HL-60 (cell line): Measurements from ENCODE around the gene IL1RAPL2.

Source experiments
- DNase-seq, 2 experiments: peaks; one replicate each; pipeline ENCODE4 v3.0.0-alpha.2; 2010 to 2020; ENCODE audit warnings: low read depth in 1 of 2, low spot score in 1 of 2
- H3K27ac ChIP-seq: fragments of 250-450 bp; sonication (Bioruptor Pico); replicated peaks from 2 replicates; pipeline ENCODE4 v1.5.1; 2020; ENCODE audit warnings: mild to moderate bottlenecking, moderate library complexity
- H3K27me3 ChIP-seq: fragments of 250-450 bp; sonication (Bioruptor Pico); 2 replicates; pipeline ENCODE4 v1.5.1; 2021; ENCODE audit warnings: mild to moderate bottlenecking, moderate library complexity; ENCODE audit not compliant: insufficient read depth, poor library complexity, severe bottlenecking
- H3K4me3 ChIP-seq: replicated peaks from 2 replicates; pipeline ENCODE4 v1.5.1; 2011; ENCODE audit warnings: mild to moderate bottlenecking, control low read depth, low read length; ENCODE audit not compliant: insufficient read depth
- GABPA ChIP-seq: IDR thresholded peaks from 2 replicates; pipeline ENCODE4 v1.6.1; 2012; ENCODE audit warnings: low read depth
- POLR2AphosphoS5 ChIP-seq: IDR thresholded peaks from 2 replicates; pipeline ENCODE4 v1.6.1; 2012; ENCODE audit warnings: low read depth
- SPI1 ChIP-seq: IDR thresholded peaks from 2 replicates; pipeline ENCODE4 v1.6.1; 2012; ENCODE audit warnings: low read depth, mild to moderate bottlenecking, borderline replicate concordance
- TF ChIP-seq, protein P1 (sequence below): IDR thresholded peaks from one replicate; pipeline ENCODE4 v1.5.1; 2011; ENCODE audit warnings: low read length, control low read depth, inconsistent platforms; ENCODE audit not compliant: insufficient read depth
- TF ChIP-seq, protein P2 (sequence below): IDR thresholded peaks from 2 replicates; pipeline ENCODE4 v1.6.1; 2012; ENCODE audit warnings: low read depth; ENCODE audit not compliant: insufficient replicate concordance

The IL1RAPL2 gene

DNA sequence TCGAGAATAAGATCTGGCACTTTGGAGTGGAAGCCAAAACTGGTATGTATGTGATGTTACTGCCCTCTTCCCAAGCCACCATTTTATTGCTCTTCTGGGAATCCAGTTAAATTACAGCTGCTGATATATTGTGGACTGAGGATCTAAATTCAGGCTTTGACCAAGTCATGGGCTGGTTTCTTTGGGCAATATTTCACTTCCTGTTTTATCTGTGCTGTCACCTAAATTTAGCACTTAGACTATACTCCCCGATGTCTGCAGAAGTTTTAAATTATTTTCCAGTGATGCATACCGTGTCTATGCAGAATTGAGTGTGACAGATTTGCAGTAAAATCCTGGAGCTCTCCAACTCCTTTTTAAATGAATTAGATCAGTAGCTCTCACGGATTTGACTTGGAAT lies 554.5 kb downstream of the IL1RAPL2 start:
- H3K27me3 ChIP-seq = no peaks in the 10 kb centered on the region
- no peak overlapping the region for H3K4me3 ChIP-seq
- H3K27ac ChIP-seq = no peak overlapping the region
- TF ChIP-seq, protein P1, sequence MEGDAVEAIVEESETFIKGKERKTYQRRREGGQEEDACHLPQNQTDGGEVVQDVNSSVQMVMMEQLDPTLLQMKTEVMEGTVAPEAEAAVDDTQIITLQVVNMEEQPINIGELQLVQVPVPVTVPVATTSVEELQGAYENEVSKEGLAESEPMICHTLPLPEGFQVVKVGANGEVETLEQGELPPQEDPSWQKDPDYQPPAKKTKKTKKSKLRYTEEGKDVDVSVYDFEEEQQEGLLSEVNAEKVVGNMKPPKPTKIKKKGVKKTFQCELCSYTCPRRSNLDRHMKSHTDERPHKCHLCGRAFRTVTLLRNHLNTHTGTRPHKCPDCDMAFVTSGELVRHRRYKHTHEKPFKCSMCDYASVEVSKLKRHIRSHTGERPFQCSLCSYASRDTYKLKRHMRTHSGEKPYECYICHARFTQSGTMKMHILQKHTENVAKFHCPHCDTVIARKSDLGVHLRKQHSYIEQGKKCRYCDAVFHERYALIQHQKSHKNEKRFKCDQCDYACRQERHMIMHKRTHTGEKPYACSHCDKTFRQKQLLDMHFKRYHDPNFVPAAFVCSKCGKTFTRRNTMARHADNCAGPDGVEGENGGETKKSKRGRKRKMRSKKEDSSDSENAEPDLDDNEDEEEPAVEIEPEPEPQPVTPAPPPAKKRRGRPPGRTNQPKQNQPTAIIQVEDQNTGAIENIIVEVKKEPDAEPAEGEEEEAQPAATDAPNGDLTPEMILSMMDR = no peak
- peak; percentile 58; the same call in 1 of the 2 replicates for TF ChIP-seq SPI1
- TF ChIP-seq POLR2AphosphoS5 = no peak
- no peak for DNase-seq

DNA sequence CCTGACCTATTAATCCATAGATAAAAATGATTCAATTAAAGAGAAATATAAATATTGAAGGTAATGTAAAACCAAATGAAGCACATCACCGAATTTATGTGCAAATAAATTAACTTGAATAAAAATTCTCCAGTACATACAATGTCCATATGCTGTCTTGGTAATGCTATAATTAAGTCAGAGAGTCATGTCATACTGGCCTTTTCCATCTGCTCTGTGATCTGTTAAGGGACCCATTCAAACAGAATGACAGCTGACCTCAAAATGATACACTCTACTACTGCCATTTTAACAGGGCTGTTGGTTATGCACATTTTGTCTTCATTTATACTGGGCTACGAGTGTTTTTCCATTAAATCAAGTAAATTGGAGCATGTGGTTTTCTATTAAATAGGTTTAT lies 555.2 kb downstream of the IL1RAPL2 start:
- TF ChIP-seq, protein P2, sequence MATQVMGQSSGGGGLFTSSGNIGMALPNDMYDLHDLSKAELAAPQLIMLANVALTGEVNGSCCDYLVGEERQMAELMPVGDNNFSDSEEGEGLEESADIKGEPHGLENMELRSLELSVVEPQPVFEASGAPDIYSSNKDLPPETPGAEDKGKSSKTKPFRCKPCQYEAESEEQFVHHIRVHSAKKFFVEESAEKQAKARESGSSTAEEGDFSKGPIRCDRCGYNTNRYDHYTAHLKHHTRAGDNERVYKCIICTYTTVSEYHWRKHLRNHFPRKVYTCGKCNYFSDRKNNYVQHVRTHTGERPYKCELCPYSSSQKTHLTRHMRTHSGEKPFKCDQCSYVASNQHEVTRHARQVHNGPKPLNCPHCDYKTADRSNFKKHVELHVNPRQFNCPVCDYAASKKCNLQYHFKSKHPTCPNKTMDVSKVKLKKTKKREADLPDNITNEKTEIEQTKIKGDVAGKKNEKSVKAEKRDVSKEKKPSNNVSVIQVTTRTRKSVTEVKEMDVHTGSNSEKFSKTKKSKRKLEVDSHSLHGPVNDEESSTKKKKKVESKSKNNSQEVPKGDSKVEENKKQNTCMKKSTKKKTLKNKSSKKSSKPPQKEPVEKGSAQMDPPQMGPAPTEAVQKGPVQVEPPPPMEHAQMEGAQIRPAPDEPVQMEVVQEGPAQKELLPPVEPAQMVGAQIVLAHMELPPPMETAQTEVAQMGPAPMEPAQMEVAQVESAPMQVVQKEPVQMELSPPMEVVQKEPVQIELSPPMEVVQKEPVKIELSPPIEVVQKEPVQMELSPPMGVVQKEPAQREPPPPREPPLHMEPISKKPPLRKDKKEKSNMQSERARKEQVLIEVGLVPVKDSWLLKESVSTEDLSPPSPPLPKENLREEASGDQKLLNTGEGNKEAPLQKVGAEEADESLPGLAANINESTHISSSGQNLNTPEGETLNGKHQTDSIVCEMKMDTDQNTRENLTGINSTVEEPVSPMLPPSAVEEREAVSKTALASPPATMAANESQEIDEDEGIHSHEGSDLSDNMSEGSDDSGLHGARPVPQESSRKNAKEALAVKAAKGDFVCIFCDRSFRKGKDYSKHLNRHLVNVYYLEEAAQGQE = no peak
- TF ChIP-seq SPI1 (no peak), POLR2AphosphoS5 (no peak)

DNA sequence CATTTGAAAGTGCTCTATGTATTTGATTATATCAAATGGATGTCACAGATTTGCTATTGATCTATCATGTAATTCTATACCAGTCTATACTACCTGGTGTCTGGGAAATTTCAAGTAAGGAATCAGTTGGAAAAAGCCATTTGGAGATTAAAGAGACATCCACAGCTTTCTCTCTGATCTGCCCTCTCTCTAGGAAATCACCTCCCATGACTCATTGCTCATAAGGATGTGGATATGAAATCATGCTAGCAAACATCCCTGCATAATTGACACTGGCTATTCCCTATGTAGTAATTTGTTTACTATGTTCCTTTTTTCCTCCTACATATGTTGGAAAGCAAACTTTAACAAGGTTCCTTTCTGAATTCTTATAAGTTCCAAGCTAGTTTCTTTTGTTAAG lies 560.2 kb downstream of the IL1RAPL2 start:
- no peak overlapping the region for H3K4me3 ChIP-seq
- H3K27me3 ChIP-seq = no peaks in the 10 kb centered on the region
- TF ChIP-seq, protein P1 = no peak
- TF ChIP-seq, protein P2 = no peak
- TF ChIP-seq POLR2AphosphoS5 (no peak), GABPA (no peak), SPI1 (no peak)
- H3K27ac ChIP-seq = no peak overlapping the region
- DNase-seq = no peak

More for the DNA sequence above, 555.2 kb downstream of the IL1RAPL2 start:
- Histone ChIP-seq H3K27me3 (no peaks in the 10 kb centered on the region), H3K4me3 (no peak overlapping the region), H3K27ac (no peak overlapping the region)
- no peak for DNase-seq

DNA sequence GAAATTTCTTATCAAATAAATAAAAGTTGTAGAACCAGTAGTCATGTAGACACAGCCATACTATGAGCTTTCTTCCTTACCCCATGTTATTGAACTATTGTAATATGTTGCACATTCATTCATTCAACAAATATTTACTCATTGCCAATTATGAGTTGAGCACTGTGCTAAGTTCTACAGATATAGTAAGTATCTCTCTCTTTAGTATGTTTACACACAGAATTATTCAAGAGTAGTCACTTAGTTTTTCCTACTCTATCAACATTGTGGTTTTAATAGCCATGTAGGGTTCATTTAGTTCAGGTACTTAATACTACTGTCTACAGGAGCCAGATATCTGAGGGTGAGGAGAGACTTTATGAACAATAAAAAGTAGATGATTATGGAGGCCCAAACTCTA lies 568.3 kb downstream of the IL1RAPL2 start:
- Histone ChIP-seq H3K27me3 (no peaks in the 10 kb centered on the region), H3K27ac (no peak overlapping the region), H3K4me3 (no peak overlapping the region)
- TF ChIP-seq, protein P2 = no peak
- TF ChIP-seq POLR2AphosphoS5 (no peak), GABPA (no peak), SPI1 (no peak)
- TF ChIP-seq, protein P1 = no peak
- no peak for DNase-seq
